ENCODE results near the gene IFIT3. TPM values are rescaled to one million over a fixed set of nuclear protein-coding genes. Genes with fewer than 3 reads are reported as not detected.

IFIT3 gene
- total and polyA plus RNA-seq, 9 of the 15 experiments (the other 6 are each of a cell fraction or from before 2014, with no cell fraction given) = 0.23 to 2.2 (median 0.77) TPM

GRCh38 chr10:89352802-89353201 lies 25.0 kb downstream of the IFIT3 start (continued):
- TF ChIP-seq NCOR1 (IDR thresholded peaks at IDR 0.05) (peak; percentile 23; the same call in 1 of the 2 replicates), ZC3H4 (CRISPR knock-in tag; IDR thresholded peaks at IDR 0.05; ENCODE audit: borderline replicate concordance) (no peak), HMBOX1 (IDR thresholded peaks at IDR 0.05) (peak; percentile 92), CSDE1 (IDR thresholded peaks at IDR 0.05) (no peak), ZNF316 (IDR thresholded peaks at IDR 0.05) (peak; percentile 37; the same call in 1 of the 2 replicates), HNRNPLL (IDR thresholded peaks at IDR 0.05; ENCODE audit: low read depth, low read length, poor library complexity, severe bottlenecking) (no peak), MEIS2 (IDR thresholded peaks at IDR 0.05; ENCODE audit: partially characterized antibody) (peak; percentile 86), ZNF780A (CRISPR knock-in tag; IDR thresholded peaks at IDR 0.05) (no peak), PREB (CRISPR knock-in tag; IDR thresholded peaks at IDR 0.05) (no peak), ZNF134 (CRISPR knock-in tag; conservative IDR thresholded peaks at IDR 0.05) (peak; percentile 54; the same call in 1 of the 2 replicates), ZBTB9 (CRISPR knock-in tag; IDR thresholded peaks at IDR 0.05) (no peak), PCBP2 (IDR thresholded peaks at IDR 0.05; ENCODE audit: low read depth, low read length, poor library complexity, severe bottlenecking) (no peak), RBM25 (IDR thresholded peaks at IDR 0.05; ENCODE audit: low read depth, low read length, severe bottlenecking) (no peak), ETS2 (tag; IDR thresholded peaks at IDR 0.05; ENCODE audit: borderline replicate concordance, poor library complexity, severe bottlenecking) (no peak), ETV6 (IDR thresholded peaks at IDR 0.05; ENCODE audit: borderline replicate concordance in 1 of 2, low read depth in 2 of 2, low read length in 1 of 2) (no peak), ETV6 (CRISPR knock-in tag; IDR thresholded peaks at IDR 0.05; ENCODE audit: borderline replicate concordance) (no peak), XRCC4 (IDR thresholded peaks at IDR 0.05; ENCODE audit: extremely low read depth, insufficient read depth, insufficient read length) (no peak), POU5F1 (IDR thresholded peaks at IDR 0.05; ENCODE audit: borderline replicate concordance, low read depth, low read length, partially characterized antibody) (no peak), HOXB6 (CRISPR knock-in tag; IDR thresholded peaks at IDR 0.05; ENCODE audit: borderline replicate concordance) (no peak), ZHX1 (conservative IDR thresholded peaks at IDR 0.05; ENCODE audit: low read length) (no peak), ZNF395 (CRISPR knock-in tag; IDR thresholded peaks at IDR 0.05) (no peak)

Measured in K562 (cell line).